ENCODE results near the gene ABHD10.
A peak's percentile ranks its signal among the peaks of the same experiment; 100 is the strongest.

Gene ABHD10

DNA sequence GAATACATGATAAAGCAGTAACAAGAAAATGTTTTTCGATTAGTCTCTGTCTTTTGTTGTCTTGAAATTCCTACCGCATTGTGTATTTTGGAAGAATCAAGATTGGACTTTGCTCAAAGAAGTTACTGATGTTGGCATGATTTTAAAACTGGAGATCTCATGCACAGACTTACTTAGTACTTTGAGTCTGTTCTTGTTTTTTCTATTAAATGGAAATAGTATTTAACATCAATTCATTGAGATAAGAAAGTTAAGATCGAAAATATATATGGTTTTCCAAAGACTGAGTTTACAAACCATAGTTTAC, 2.6 kb downstream of the ABHD10 start:
- Histone ChIP-seq H3K27ac (no peak overlapping the region), H3K9me3 (ENCODE audit: low read depth, low read length) (no peaks in the 10 kb centered on the region), H3K9ac (ENCODE audit: insufficient read length) (no peak overlapping the region), H3K36me3 (ENCODE audit: insufficient read depth, low read length) (peaks cover 16% of the 10 kb centered on the region), H3K4me3 (0 out of 2 replicates have a peak overlapping the region, but pooled peaks have one; percentile 2)
- DNase-seq (ENCODE audit: low read depth, low spot score), result no peak
- TF ChIP-seq EZH2 (IDR thresholded peaks at IDR 0.05) (no peak), POLR2AphosphoS5 (IDR thresholded peaks at IDR 0.05; ENCODE audit: borderline replicate concordance, low read depth, low read length) (no peak), FOXP2 (optimal IDR thresholded peaks at IDR 0.05; ENCODE audit: control extremely low read depth, extremely low read length, insufficient read depth) (no peak)

DNA sequence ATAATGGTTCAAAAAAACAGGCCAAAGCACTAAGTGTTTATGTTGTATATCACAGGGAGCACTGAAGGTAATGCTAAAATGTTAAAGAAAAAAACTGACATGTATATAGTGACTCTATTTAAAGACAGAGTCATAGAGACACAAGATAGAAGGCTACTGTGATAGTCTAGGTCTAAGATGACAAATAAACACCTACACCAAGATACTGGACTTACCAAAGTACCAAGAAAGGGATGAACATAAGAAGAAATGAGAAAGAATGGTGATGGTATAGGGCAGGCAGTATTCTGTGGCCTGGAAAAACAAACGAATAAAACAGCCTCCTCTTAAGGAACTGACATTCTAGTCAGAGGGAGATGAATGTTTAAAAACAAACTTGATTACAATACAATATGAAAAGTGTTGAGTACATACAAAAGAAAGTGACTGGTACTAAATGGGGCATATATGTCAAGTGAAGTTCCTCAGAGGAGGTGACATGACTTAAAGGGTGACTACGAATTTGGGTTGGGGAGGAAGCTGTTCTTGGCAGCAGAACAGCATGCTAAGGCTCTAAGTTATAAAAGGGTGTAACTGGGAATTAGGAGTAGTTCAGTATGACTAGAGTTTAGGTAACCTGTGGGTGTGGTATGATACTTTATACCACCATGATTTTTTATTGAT, 5.9 kb downstream of the ABHD10 start:
- no peak overlapping the region for H3K9ac ChIP-seq (ENCODE audit: insufficient read length)
- H3K36me3 ChIP-seq (ENCODE audit: insufficient read depth, low read length), result peaks cover 41% of the 10 kb centered on the region
- no peak overlapping the region for H3K4me3 ChIP-seq
- TF ChIP-seq EZH2 (IDR thresholded peaks at IDR 0.05), result no peak
- no peak for TF ChIP-seq POLR2AphosphoS5 (IDR thresholded peaks at IDR 0.05; ENCODE audit: borderline replicate concordance, low read depth, low read length)
- no peak for TF ChIP-seq FOXP2 (optimal IDR thresholded peaks at IDR 0.05; ENCODE audit: control extremely low read depth, extremely low read length, insufficient read depth)
- no peak for DNase-seq (ENCODE audit: low read depth, low spot score)
- H3K9me3 ChIP-seq (ENCODE audit: low read depth, low read length), result no peaks in the 10 kb centered on the region
- H3K27ac ChIP-seq, result no peak overlapping the region

- Histone ChIP-seq H3K4me3 (no peak overlapping the region), H3K9me3 (ENCODE audit: low read depth, low read length) (no peaks in the 10 kb centered on the region), H3K27ac (no peak overlapping the region), H3K36me3 (ENCODE audit: insufficient read depth, low read length) (peaks cover 49% of the 10 kb centered on the region), H3K9ac (ENCODE audit: insufficient read length) (no peak overlapping the region)
- TF ChIP-seq FOXP2 (optimal IDR thresholded peaks at IDR 0.05; ENCODE audit: control extremely low read depth, extremely low read length, insufficient read depth), result no peak
- TF ChIP-seq POLR2AphosphoS5 (IDR thresholded peaks at IDR 0.05; ENCODE audit: borderline replicate concordance, low read depth, low read length), result no peak
- TF ChIP-seq EZH2 (IDR thresholded peaks at IDR 0.05), result no peak
- no peak for DNase-seq (ENCODE audit: low read depth, low spot score)
These were observed 8.0 kb downstream of the ABHD10 start for GRCh38 chr3:111986800-111987199.

- no peaks in the 10 kb centered on the region for H3K9me3 ChIP-seq (ENCODE audit: low read depth, low read length)
- no peak overlapping the region for H3K4me3 ChIP-seq
- peaks cover 35% of the 10 kb centered on the region for H3K36me3 ChIP-seq (ENCODE audit: insufficient read depth, low read length)
- H3K27ac ChIP-seq, result no peak overlapping the region
- no peak overlapping the region for H3K9ac ChIP-seq (ENCODE audit: insufficient read length)
- TF ChIP-seq FOXP2 (optimal IDR thresholded peaks at IDR 0.05; ENCODE audit: control extremely low read depth, extremely low read length, insufficient read depth), result no peak
- TF ChIP-seq EZH2 (IDR thresholded peaks at IDR 0.05), result no peak
- TF ChIP-seq POLR2AphosphoS5 (IDR thresholded peaks at IDR 0.05; ENCODE audit: borderline replicate concordance, low read depth, low read length), result no peak
- DNase-seq (ENCODE audit: low read depth, low spot score), result no peak
These were observed 10.3 kb downstream of the ABHD10 start for GRCh38 chr3:111989061-111989678.

- Histone ChIP-seq H3K36me3 (ENCODE audit: insufficient read depth, low read length) (peaks cover 21% of the 10 kb centered on the region), H3K4me3 (no peak overlapping the region), H3K9me3 (ENCODE audit: low read depth, low read length) (no peaks in the 10 kb centered on the region), H3K9ac (ENCODE audit: insufficient read length) (no peak overlapping the region), H3K27ac (no peak overlapping the region)
- TF ChIP-seq POLR2AphosphoS5 (IDR thresholded peaks at IDR 0.05; ENCODE audit: borderline replicate concordance, low read depth, low read length) (no peak), FOXP2 (optimal IDR thresholded peaks at IDR 0.05; ENCODE audit: control extremely low read depth, extremely low read length, insufficient read depth) (no peak), EZH2 (IDR thresholded peaks at IDR 0.05) (no peak)
- DNase-seq (ENCODE audit: low read depth, low spot score), result no peak
These were observed 14.2 kb downstream of the ABHD10 start for GRCh38 chr3:111993038-111993437.

- Histone ChIP-seq H3K4me3 (no peak within 1 kb of the TSS), H3K9me3 (ENCODE audit: low read depth, low read length) (no peaks in the 10 kb centered on the region), H3K27ac (no peak within 1 kb of the TSS), H3K36me3 (ENCODE audit: insufficient read depth, low read length) (no peaks in the 10 kb centered on the region), H3K9ac (ENCODE audit: insufficient read length) (no peak within 1 kb of the TSS)
- no peak for DNase-seq (ENCODE audit: low read depth, low spot score)
- no peak for TF ChIP-seq POLR2AphosphoS5 (IDR thresholded peaks at IDR 0.05; ENCODE audit: borderline replicate concordance, low read depth, low read length)
- TF ChIP-seq FOXP2 (optimal IDR thresholded peaks at IDR 0.05; ENCODE audit: control extremely low read depth, extremely low read length, insufficient read depth), result no peak
- TF ChIP-seq EZH2 (IDR thresholded peaks at IDR 0.05), result no peak
These were observed 20.0 kb downstream of the ABHD10 start, which contains the start of gene TAGLN3 for GRCh38 chr3:111998636-111999483. Gene TAGLN3 (plus strand): TSS chr3:111998922. CDS start chr3:111999423, 501 bp downstream.

DNA sequence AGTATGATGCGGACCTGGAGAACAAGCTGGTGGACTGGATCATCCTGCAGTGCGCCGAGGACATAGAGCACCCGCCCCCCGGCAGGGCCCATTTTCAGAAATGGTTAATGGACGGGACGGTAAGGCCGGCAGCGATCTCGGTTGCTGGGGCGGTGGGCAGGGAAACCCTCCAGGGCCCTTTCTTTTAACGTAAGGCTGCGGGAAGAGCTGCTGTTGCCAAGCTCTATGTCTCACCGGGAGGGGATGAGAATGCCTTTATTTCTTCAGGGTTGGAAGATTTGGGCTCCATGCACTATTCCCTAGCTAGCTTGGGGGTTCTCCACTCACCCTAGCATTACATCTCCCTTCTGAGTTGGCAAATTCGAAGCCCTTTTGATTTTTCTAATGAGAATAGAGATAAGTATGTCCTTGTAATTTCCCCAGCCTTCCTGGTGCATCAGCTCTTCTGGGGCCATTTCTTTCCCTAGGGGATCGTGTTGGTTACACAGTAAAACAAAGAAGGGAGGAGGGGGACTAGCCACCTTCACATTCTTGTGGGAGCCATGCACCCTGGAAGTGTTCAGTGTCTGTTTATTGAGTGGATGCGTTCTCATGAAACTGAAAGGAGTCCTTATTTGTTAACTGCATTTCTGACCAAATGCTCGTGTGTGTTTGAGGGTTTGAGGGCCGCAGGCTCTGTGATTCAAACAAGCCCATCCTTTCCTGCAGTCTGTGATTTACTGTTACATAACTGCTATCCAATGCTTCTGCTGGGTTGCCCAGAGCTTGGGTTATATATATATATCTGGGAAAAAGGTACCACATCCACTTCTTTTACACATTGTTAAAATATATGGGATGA, 20.9 kb downstream of the ABHD10 start:
- TF ChIP-seq EZH2 (IDR thresholded peaks at IDR 0.05) (no peak), POLR2AphosphoS5 (IDR thresholded peaks at IDR 0.05; ENCODE audit: borderline replicate concordance, low read depth, low read length) (no peak), FOXP2 (optimal IDR thresholded peaks at IDR 0.05; ENCODE audit: control extremely low read depth, extremely low read length, insufficient read depth) (no peak)
- no peak for DNase-seq (ENCODE audit: low read depth, low spot score)
- Histone ChIP-seq H3K9me3 (ENCODE audit: low read depth, low read length) (no peaks in the 10 kb centered on the region), H3K27ac (no peak overlapping the region), H3K9ac (ENCODE audit: insufficient read length) (no peak overlapping the region), H3K4me3 (no peak overlapping the region), H3K36me3 (ENCODE audit: insufficient read depth, low read length) (no peaks in the 10 kb centered on the region)

Measured in SK-N-MC (cell line).